Thyroid gland (tissue), 4 donors: Measurements from ENCODE around the gene MERTK.

Source experiments
- CTCF ChIP-seq, 6 experiments: fragments of 200-600 bp in 3 of 6; fragments of 450-650 bp in 3 of 6; sonication (generic) in 3 of 6; IDR thresholded peaks; one replicate each; pipeline ENCODE4 v1.5.1; 2016 to 2019; ENCODE audit warnings: antibody characterized with exemption in 6 of 6, mild to moderate bottlenecking in 2 of 6, inconsistent platforms in 1 of 6, moderate library complexity in 1 of 6
- POLR2A ChIP-seq, 2 donors: fragments of 450-650 bp; IDR thresholded peaks; one replicate each; pipeline ENCODE4 v1.6.1; 2017; ENCODE audit warnings: antibody characterized with exemption in 2 of 2, mild to moderate bottlenecking in 2 of 2, moderate library complexity in 1 of 2

- TF ChIP-seq CTCF (IDR thresholded peaks at IDR 0.05) (no peak), POLR2A (IDR thresholded peaks at IDR 0.05) (no peak)
These were observed 128.1 kb downstream of the MERTK start for GRCh38 chr2:112026509-112026908.
